ENCODE measurements around the gene MICAL2. TPM values are rescaled to one million over a fixed set of nuclear protein-coding genes. Genes with fewer than 3 reads are reported as not detected.

Gene MICAL2
- total RNA-seq, 1 donor from 2014 or later: 10.0 TPM

- no peaks in the 10 kb centered on the region for H3K36me3 Mint-ChIP-seq (ENCODE audit: insufficient read depth)
- H3K27me3 Mint-ChIP-seq: no peaks in the 10 kb centered on the region
- no peak overlapping the region for H3K27ac Mint-ChIP-seq
- H3K4me1 Mint-ChIP-seq (ENCODE audit: low read depth): peaks cover 52% of the 10 kb centered on the region
- H3K4me3 Mint-ChIP-seq (ENCODE audit: low read depth): no peak overlapping the region
- H3K9me3 Mint-ChIP-seq (ENCODE audit: low read depth): no peaks in the 10 kb centered on the region
- no peak for TF ChIP-seq CTCF (IDR thresholded peaks at IDR 0.05; ENCODE audit: unreplicated experiment)
- DNase-seq (ENCODE audit: low spot score, unreplicated experiment): no peak
These were observed 104.4 kb downstream of the MICAL2 start for GRCh38 chr11:12214751-12215150.

DNA sequence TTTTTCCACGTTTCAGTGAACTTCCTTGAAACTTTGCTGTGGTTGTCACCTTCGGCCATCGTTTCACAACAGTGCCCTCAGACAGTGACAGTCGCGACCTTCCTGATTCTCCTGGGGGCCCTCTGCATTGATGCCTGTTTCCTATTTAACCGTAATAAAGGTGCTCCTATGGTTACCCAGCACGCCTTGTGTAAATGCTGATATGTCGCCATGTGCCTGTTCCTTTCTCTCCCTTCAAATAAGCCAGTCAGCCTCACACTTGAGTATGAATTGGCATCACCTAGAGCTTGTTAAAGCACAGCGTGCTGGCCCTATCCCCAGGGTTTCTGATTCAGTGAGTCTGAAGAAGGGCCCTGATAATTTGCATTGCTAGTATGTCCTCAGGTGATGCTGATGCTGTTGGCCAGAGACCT is 104.8 kb downstream of the MICAL2 start:
- Mint-ChIP-seq H3K4me1 (ENCODE audit: low read depth) (peaks cover 56% of the 10 kb centered on the region), H3K27ac (peak overlapping the region; percentile 10), H3K36me3 (ENCODE audit: insufficient read depth) (no peaks in the 10 kb centered on the region), H3K27me3 (no peaks in the 10 kb centered on the region), H3K9me3 (ENCODE audit: low read depth) (no peaks in the 10 kb centered on the region), H3K4me3 (ENCODE audit: low read depth) (no peak overlapping the region)
- DNase-seq (ENCODE audit: low spot score, unreplicated experiment): no peak
- TF ChIP-seq CTCF (IDR thresholded peaks at IDR 0.05; ENCODE audit: unreplicated experiment): no peak

DNA sequence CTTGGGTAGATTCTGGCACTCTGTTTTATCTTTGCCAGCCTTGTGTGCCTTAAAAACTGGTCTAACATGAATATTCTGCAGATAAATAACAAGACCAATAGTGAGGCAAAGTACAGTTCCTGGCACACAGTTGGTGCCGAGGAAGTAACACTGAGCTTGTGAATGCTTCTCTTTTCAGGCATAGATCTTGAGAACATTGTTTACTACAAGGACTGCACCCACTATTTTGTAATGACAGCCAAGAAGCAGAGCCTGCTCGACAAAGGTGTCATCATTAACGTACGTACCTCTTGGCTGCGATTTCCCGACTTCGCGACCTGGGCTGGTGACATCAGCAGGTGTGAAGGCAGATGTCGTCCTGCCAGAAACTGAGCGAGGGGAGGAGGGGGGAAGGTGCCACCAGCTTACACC is 105.7 kb downstream of the MICAL2 start:
- peak overlapping the region; percentile 72 for H3K27ac Mint-ChIP-seq
- DNase-seq (ENCODE audit: low spot score, unreplicated experiment): no peak

DNA sequence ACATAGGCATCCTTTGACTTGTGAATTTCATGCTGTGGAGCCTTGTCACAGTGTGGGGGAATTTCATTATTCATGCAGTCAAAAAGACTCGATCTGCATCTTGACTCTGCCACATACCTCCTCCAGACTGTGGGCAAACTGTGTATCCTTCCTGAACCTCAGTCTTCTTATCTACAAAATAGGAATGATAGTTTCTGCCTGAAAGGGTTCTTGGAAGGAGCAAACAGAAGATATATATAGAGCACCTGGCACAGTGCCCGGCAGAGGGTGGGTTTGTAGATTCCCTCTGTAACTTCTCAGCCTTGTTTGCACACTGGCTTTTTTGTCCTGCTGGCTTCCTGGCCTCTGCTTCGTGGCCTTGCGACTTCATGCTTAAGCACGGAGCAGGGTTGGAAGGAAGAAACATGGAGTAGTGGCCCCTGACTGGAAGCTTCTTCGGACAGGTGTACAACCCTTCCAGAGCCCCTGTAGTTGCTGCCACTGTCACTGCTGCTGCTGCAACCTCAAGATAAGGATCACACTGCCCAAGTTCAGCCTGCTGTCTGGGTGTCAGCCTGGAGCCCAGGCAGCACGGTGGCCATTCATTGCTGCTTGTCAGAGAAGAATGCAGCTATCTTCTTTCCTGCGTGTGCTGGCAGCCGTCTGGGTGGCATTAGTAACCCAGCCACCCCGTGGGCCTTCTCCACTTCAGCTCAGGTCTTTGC is 106.4 kb downstream of the MICAL2 start:
- Mint-ChIP-seq H3K4me1 (ENCODE audit: low read depth) (peaks cover 61% of the 10 kb centered on the region), H3K27ac (no peak overlapping the region), H3K4me3 (ENCODE audit: low read depth) (no peak overlapping the region), H3K9me3 (ENCODE audit: low read depth) (no peaks in the 10 kb centered on the region), H3K36me3 (ENCODE audit: insufficient read depth) (no peaks in the 10 kb centered on the region), H3K27me3 (no peaks in the 10 kb centered on the region)
- DNase-seq (ENCODE audit: low spot score, unreplicated experiment): no peak
- TF ChIP-seq CTCF (IDR thresholded peaks at IDR 0.05; ENCODE audit: unreplicated experiment): no peak

More for the DNA sequence above, 105.7 kb downstream of the MICAL2 start:
- Mint-ChIP-seq H3K4me1 (ENCODE audit: low read depth) (peaks cover 58% of the 10 kb centered on the region), H3K27me3 (no peaks in the 10 kb centered on the region), H3K9me3 (ENCODE audit: low read depth) (no peaks in the 10 kb centered on the region), H3K36me3 (ENCODE audit: insufficient read depth) (no peaks in the 10 kb centered on the region), H3K4me3 (ENCODE audit: low read depth) (no peak overlapping the region)
- no peak for TF ChIP-seq CTCF (IDR thresholded peaks at IDR 0.05; ENCODE audit: unreplicated experiment)

GRCh38 chr11:12217879-12218278 is 107.5 kb downstream of the MICAL2 start:
- no peak for TF ChIP-seq CTCF (IDR thresholded peaks at IDR 0.05; ENCODE audit: unreplicated experiment)
- peak overlapping the region; percentile 64 for H3K27ac Mint-ChIP-seq
- no peaks in the 10 kb centered on the region for H3K27me3 Mint-ChIP-seq
- peaks cover 61% of the 10 kb centered on the region for H3K4me1 Mint-ChIP-seq (ENCODE audit: low read depth)
- DNase-seq (ENCODE audit: low spot score, unreplicated experiment): no peak
- H3K36me3 Mint-ChIP-seq (ENCODE audit: insufficient read depth): no peaks in the 10 kb centered on the region
- H3K4me3 Mint-ChIP-seq (ENCODE audit: low read depth): no peak overlapping the region
- no peaks in the 10 kb centered on the region for H3K9me3 Mint-ChIP-seq (ENCODE audit: low read depth)
